ENCODE measurements around the gene ALPL.
"Not testable (repeated sequence)": the region's sequence is repeated elsewhere in the genome, so short reads cannot be mapped to it uniquely, and the experiment has no call there.

The ALPL gene

GRCh38 chr1:21509351-21510112 lies at the start of gene ALPL:
Gene ALPL (plus strand): TSS chr1:21509423. CDS start chr1:21554082, 44,659 bp downstream.
- Mint-ChIP-seq H3K27me3 (peaks cover 52% of the 10 kb centered on the region), H3K9me3 (no peaks in the 10 kb centered on the region), H3K4me3 (peak within 1 kb of the TSS; percentile 65), H3K27ac (peak within 1 kb of the TSS; percentile 20), H3K36me3 (ENCODE audit: low read depth) (no peaks in the 10 kb centered on the region), H3K4me1 (peaks cover 4% of the 10 kb centered on the region)
- ATAC-seq (peak; percentile 12), DNase-seq (no peak)

GRCh38 chr1:21465127-21465526 lies 44.1 kb upstream of the ALPL start:
- not testable (repeated sequence) for H3K27ac Mint-ChIP-seq; H3K36me3 Mint-ChIP-seq (ENCODE audit: low read depth); DNase-seq; ATAC-seq; H3K9me3 Mint-ChIP-seq; H3K27me3 Mint-ChIP-seq; H3K4me3 Mint-ChIP-seq; H3K4me1 Mint-ChIP-seq

- H3K27me3 Mint-ChIP-seq; H3K4me3 Mint-ChIP-seq; H3K9me3 Mint-ChIP-seq; DNase-seq; ATAC-seq; H3K27ac Mint-ChIP-seq; H3K4me1 Mint-ChIP-seq; H3K36me3 Mint-ChIP-seq (ENCODE audit: low read depth): not testable (repeated sequence)
Observed at GRCh38 chr1:21467946-21468345, 41.3 kb upstream of the ALPL start.

- Mint-ChIP-seq H3K27ac (no peak overlapping the region), H3K4me1 (no peaks in the 10 kb centered on the region), H3K36me3 (ENCODE audit: low read depth) (no peaks in the 10 kb centered on the region), H3K4me3 (no peak overlapping the region), H3K27me3 (no peaks in the 10 kb centered on the region), H3K9me3 (no peaks in the 10 kb centered on the region)
- ATAC-seq (no peak), DNase-seq (peak; percentile 40)
Observed at GRCh38 chr1:21468599-21468998, 40.6 kb upstream of the ALPL start.

GRCh38 chr1:21469581-21469980 lies 39.6 kb upstream of the ALPL start:
- ATAC-seq = no peak
- H3K27me3 Mint-ChIP-seq = no peaks in the 10 kb centered on the region
- H3K27ac Mint-ChIP-seq = no peak overlapping the region
- H3K9me3 Mint-ChIP-seq = no peaks in the 10 kb centered on the region
- H3K4me1 Mint-ChIP-seq = no peaks in the 10 kb centered on the region
- DNase-seq = no peak
- H3K4me3 Mint-ChIP-seq = no peak overlapping the region
- no peaks in the 10 kb centered on the region for H3K36me3 Mint-ChIP-seq (ENCODE audit: low read depth)

- ATAC-seq (no peak), DNase-seq (no peak)
- Mint-ChIP-seq H3K36me3 (ENCODE audit: low read depth) (no peaks in the 10 kb centered on the region), H3K4me1 (no peaks in the 10 kb centered on the region), H3K4me3 (no peak overlapping the region), H3K9me3 (no peaks in the 10 kb centered on the region), H3K27me3 (no peaks in the 10 kb centered on the region), H3K27ac (no peak overlapping the region)
Observed at GRCh38 chr1:21472861-21473260, 36.4 kb upstream of the ALPL start.

GRCh38 chr1:21478356-21478755 lies 30.9 kb upstream of the ALPL start:
- H3K27ac Mint-ChIP-seq = no peak overlapping the region
- no peak for ATAC-seq
- no peaks in the 10 kb centered on the region for H3K36me3 Mint-ChIP-seq (ENCODE audit: low read depth)

GRCh38 chr1:21483881-21484280 lies 25.3 kb upstream of the ALPL start:
- not testable (repeated sequence) for H3K4me3 Mint-ChIP-seq; H3K27me3 Mint-ChIP-seq; H3K27ac Mint-ChIP-seq; H3K9me3 Mint-ChIP-seq; H3K4me1 Mint-ChIP-seq; H3K36me3 Mint-ChIP-seq (ENCODE audit: low read depth); ATAC-seq; DNase-seq

More at GRCh38 chr1:21478356-21478755, 30.9 kb upstream of the ALPL start:
- Mint-ChIP-seq H3K4me3 (no peak overlapping the region), H3K9me3 (no peaks in the 10 kb centered on the region), H3K27me3 (no peaks in the 10 kb centered on the region), H3K4me1 (no peaks in the 10 kb centered on the region)
- no peak for DNase-seq

GRCh38 chr1:21489146-21489545 lies 20.1 kb upstream of the ALPL start:
- peak overlapping the region; percentile 28 for H3K4me3 Mint-ChIP-seq
- H3K27me3 Mint-ChIP-seq = peaks cover 17% of the 10 kb centered on the region
- peaks cover 9% of the 10 kb centered on the region for H3K4me1 Mint-ChIP-seq
- no peak for ATAC-seq
- peaks cover 2% of the 10 kb centered on the region for H3K36me3 Mint-ChIP-seq (ENCODE audit: low read depth)
- no peak for DNase-seq
- no peak overlapping the region for H3K27ac Mint-ChIP-seq
- peaks cover 4% of the 10 kb centered on the region for H3K9me3 Mint-ChIP-seq

- Mint-ChIP-seq H3K27ac (no peak overlapping the region), H3K4me1 (peaks cover 9% of the 10 kb centered on the region), H3K4me3 (no peak overlapping the region), H3K27me3 (peaks cover 17% of the 10 kb centered on the region), H3K9me3 (peaks cover 4% of the 10 kb centered on the region), H3K36me3 (ENCODE audit: low read depth) (peaks cover 2% of the 10 kb centered on the region)
- ATAC-seq = peak; percentile 74
- peak; percentile 23 for DNase-seq
Observed at GRCh38 chr1:21490774-21491487, 18.3 kb upstream of the ALPL start.

GRCh38 chr1:21491488-21492355 lies 17.5 kb upstream of the ALPL start:
- no peak overlapping the region for H3K4me3 Mint-ChIP-seq
- ATAC-seq (no peak), DNase-seq (no peak)
- peaks cover 4% of the 10 kb centered on the region for H3K9me3 Mint-ChIP-seq
- H3K27ac Mint-ChIP-seq = no peak overlapping the region
- peaks cover 17% of the 10 kb centered on the region for H3K27me3 Mint-ChIP-seq
- H3K36me3 Mint-ChIP-seq (ENCODE audit: low read depth) = peaks cover 2% of the 10 kb centered on the region
- peaks cover 9% of the 10 kb centered on the region for H3K4me1 Mint-ChIP-seq

- no peak for ATAC-seq
- peaks cover 16% of the 10 kb centered on the region for H3K27me3 Mint-ChIP-seq
- H3K4me3 Mint-ChIP-seq = no peak overlapping the region
Observed at GRCh38 chr1:21492356-21492625, 16.9 kb upstream of the ALPL start.

GRCh38 chr1:21494196-21494595 lies 15.0 kb upstream of the ALPL start:
- Mint-ChIP-seq H3K9me3 (no peaks in the 10 kb centered on the region), H3K27me3 (peaks cover 7% of the 10 kb centered on the region), H3K4me3 (no peak overlapping the region), H3K4me1 (no peaks in the 10 kb centered on the region), H3K27ac (no peak overlapping the region), H3K36me3 (ENCODE audit: low read depth) (no peaks in the 10 kb centered on the region)
- DNase-seq (no peak), ATAC-seq (no peak)

More at GRCh38 chr1:21492356-21492625, 16.9 kb upstream of the ALPL start:
- H3K4me1 Mint-ChIP-seq = peaks cover 9% of the 10 kb centered on the region
- peaks cover 4% of the 10 kb centered on the region for H3K9me3 Mint-ChIP-seq
- DNase-seq = no peak
- H3K36me3 Mint-ChIP-seq (ENCODE audit: low read depth) = peaks cover 2% of the 10 kb centered on the region
- no peak overlapping the region for H3K27ac Mint-ChIP-seq

- H3K27ac Mint-ChIP-seq = no peak overlapping the region
- no peaks in the 10 kb centered on the region for H3K9me3 Mint-ChIP-seq
- no peak for DNase-seq
- peaks cover 8% of the 10 kb centered on the region for H3K27me3 Mint-ChIP-seq
- H3K36me3 Mint-ChIP-seq (ENCODE audit: low read depth) = no peaks in the 10 kb centered on the region
- H3K4me1 Mint-ChIP-seq = no peaks in the 10 kb centered on the region
- ATAC-seq = no peak
- H3K4me3 Mint-ChIP-seq = no peak overlapping the region
Observed at GRCh38 chr1:21495225-21495820, 13.9 kb upstream of the ALPL start.

All from activated naive CD8-positive, alpha-beta T cell treated with anti-CD3 and anti-CD28 coated beads, Interleukin-2, amount 50 U/mL, for 24 hours (primary cell).